ENCODE data around the gene REG3G.

DNA sequence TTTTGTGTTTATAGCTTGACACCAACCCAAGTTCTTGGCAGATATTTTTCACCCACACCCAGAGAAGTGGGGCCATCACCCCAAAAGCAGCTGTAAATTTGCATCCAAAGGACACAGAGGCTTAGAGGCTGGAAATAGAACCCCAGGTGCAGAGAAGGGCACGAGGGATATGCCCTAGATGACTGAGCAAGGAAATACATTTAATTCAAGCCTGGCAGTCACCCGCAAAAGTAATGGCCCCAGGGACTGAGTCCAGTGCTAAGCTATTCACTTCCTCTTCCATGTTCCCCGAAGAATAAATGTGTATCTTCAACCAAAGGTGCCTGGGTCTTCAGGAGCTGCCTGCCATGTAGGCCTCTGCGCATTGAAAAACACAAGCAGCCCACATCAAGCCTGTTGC, 14.0 kb upstream of the REG3G start:
- TF ChIP-seq, protein P1, sequence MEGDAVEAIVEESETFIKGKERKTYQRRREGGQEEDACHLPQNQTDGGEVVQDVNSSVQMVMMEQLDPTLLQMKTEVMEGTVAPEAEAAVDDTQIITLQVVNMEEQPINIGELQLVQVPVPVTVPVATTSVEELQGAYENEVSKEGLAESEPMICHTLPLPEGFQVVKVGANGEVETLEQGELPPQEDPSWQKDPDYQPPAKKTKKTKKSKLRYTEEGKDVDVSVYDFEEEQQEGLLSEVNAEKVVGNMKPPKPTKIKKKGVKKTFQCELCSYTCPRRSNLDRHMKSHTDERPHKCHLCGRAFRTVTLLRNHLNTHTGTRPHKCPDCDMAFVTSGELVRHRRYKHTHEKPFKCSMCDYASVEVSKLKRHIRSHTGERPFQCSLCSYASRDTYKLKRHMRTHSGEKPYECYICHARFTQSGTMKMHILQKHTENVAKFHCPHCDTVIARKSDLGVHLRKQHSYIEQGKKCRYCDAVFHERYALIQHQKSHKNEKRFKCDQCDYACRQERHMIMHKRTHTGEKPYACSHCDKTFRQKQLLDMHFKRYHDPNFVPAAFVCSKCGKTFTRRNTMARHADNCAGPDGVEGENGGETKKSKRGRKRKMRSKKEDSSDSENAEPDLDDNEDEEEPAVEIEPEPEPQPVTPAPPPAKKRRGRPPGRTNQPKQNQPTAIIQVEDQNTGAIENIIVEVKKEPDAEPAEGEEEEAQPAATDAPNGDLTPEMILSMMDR (IDR thresholded peaks at IDR 0.05): no peak
- no peak for TF ChIP-seq POLR2A (IDR thresholded peaks at IDR 0.05)
